CD4-positive, CD25-positive, alpha-beta regulatory T cell (primary cell): ENCODE data around the gene ZC3H8. TPM values are rescaled to one million over a fixed set of nuclear protein-coding genes. Genes with fewer than 3 reads are reported as not detected.
A peak's percentile ranks its signal among the peaks of the same experiment; 100 is the strongest.

Source experiments
- ATAC-seq, 2 donors: fragments of 150-1000 bp; cut with Tn5 transposase; one replicate each; pipeline ENCODE4 v1.10.0; 2021; ENCODE audit warnings: low read depth in 2 of 2, moderate number of reproducible peaks in 2 of 2, moderate library complexity in 1 of 2
- DNase-seq, 3 donors: peaks; one replicate each; pipeline versions ENCODE4 v3.0.0 to v3.0.0-alpha.2; 2012 to 2022; ENCODE audit warnings: mixed read lengths in 1 of 3
- H3K27ac ChIP-seq: one replicate; pipeline ENCODE4 v1.7.0; 2013; ENCODE audit warnings: mild to moderate bottlenecking, low read length; ENCODE audit not compliant: insufficient read depth, poor library complexity, severe bottlenecking
- H3K27me3 ChIP-seq: one replicate; pipeline ENCODE4 v1.7.0; 2013; ENCODE audit warnings: low read length; ENCODE audit not compliant: control insufficient read depth, insufficient read depth
- H3K36me3 ChIP-seq: one replicate; pipeline ENCODE4 v1.7.0; 2013; ENCODE audit warnings: mild to moderate bottlenecking, low read length, moderate library complexity; ENCODE audit not compliant: control insufficient read depth, insufficient read depth
- H3K4me1 ChIP-seq: 2 replicates; pipeline ENCODE4 v1.7.0; 2013; ENCODE audit warnings: mild to moderate bottlenecking, low read length; ENCODE audit not compliant: insufficient read depth, control insufficient read depth, poor library complexity, severe bottlenecking
- H3K4me3 ChIP-seq: one replicate; pipeline ENCODE4 v1.7.0; 2013; ENCODE audit warnings: low read depth, mild to moderate bottlenecking, low read length, moderate library complexity
- H3K9me3 ChIP-seq, 2 experiments: 1 replicate in 1 of 2; 2 replicates in 1 of 2; pipeline ENCODE4 v1.7.0; 2013; ENCODE audit warnings: low read length in 2 of 2, mild to moderate bottlenecking in 1 of 2, moderate library complexity in 1 of 2; ENCODE audit not compliant: control insufficient read depth in 2 of 2
- H3K27ac Mint-ChIP-seq, 3 donors: one replicate each; pipeline ENCODE4 v1.8.0; 2020 to 2022; ENCODE audit warnings: mild to moderate bottlenecking in 3 of 3, mixed read lengths in 3 of 3, moderate library complexity in 2 of 3
- H3K27me3 Mint-ChIP-seq: one replicate; pipeline ENCODE4 v1.8.0; 2022; ENCODE audit warnings: mild to moderate bottlenecking, mixed read lengths
- H3K36me3 Mint-ChIP-seq: one replicate; pipeline ENCODE4 v1.8.0; 2020; ENCODE audit warnings: mixed read lengths
- H3K4me1 Mint-ChIP-seq, 4 donors: one replicate each; pipeline ENCODE4 v1.8.0; 2020 to 2022; ENCODE audit warnings: mixed read lengths in 4 of 4, mild to moderate bottlenecking in 1 of 4
- H3K4me3 Mint-ChIP-seq, 4 donors: one replicate each; pipeline ENCODE4 v1.8.0; 2020 to 2022; ENCODE audit warnings: mild to moderate bottlenecking in 4 of 4, mixed read lengths in 4 of 4, moderate library complexity in 3 of 4
- H3K9me3 Mint-ChIP-seq, 7 donors: one replicate each; pipeline ENCODE4 v1.8.0; 2020 to 2022; ENCODE audit warnings: mixed read lengths in 7 of 7, mild to moderate bottlenecking in 3 of 7, moderate library complexity in 2 of 7
- polyA plus RNA-seq, 4 donors: library from polyadenylated mRNA; unstranded; fragments of 300-500 nt; fragmentation: Illumina TruSeq; gene quantifications; one replicate each; pipeline ENCODE4 v1.2.3, GENCODE V29; 2021
- total RNA-seq: library from RNA; stranded (reverse); gene quantifications from one replicate; pipeline ENCODE4 v1.2.3, GENCODE V29; 2022

The ZC3H8 gene
- total and polyA plus RNA-seq, 5 donors from 2014 or later, result 11.6 to 16.6 (median 15.0) TPM

- Histone ChIP-seq H3K27ac (no peak overlapping the region), H3K4me3 (no peak overlapping the region), H3K27me3 (no peaks in the 10 kb centered on the region), H3K36me3 (no peaks in the 10 kb centered on the region), H3K9me3 (peaks cover 14 to 18% of the 10 kb centered on the region in 2 experiments), H3K4me1 (no peaks in the 10 kb centered on the region)
- DNase-seq (peak in 2 of 3 donors; percentile 14 to 22), ATAC-seq (no peak)
- peaks cover 0 to 12% (median 7%) of the 10 kb centered on the region in 7 donors for H3K9me3 Mint-ChIP-seq
- no peak overlapping the region for H3K4me3 Mint-ChIP-seq
- H3K27me3 Mint-ChIP-seq, result no peaks in the 10 kb centered on the region
- no peak overlapping the region for H3K27ac Mint-ChIP-seq
- H3K36me3 Mint-ChIP-seq, result peaks cover 25% of the 10 kb centered on the region
- peaks cover 0 to 11% (median 6%) of the 10 kb centered on the region in 4 donors for H3K4me1 Mint-ChIP-seq
These were observed 50.4 kb downstream of the ZC3H8 start for GRCh38 chr2:112204411-112204810.

- ATAC-seq, result no peak
- Histone ChIP-seq H3K4me1 (no peaks in the 10 kb centered on the region), H3K9me3 (peaks cover 14 to 18% of the 10 kb centered on the region in 2 experiments), H3K36me3 (no peaks in the 10 kb centered on the region), H3K27me3 (no peaks in the 10 kb centered on the region), H3K4me3 (no peak overlapping the region), H3K27ac (no peak overlapping the region)
- Mint-ChIP-seq H3K27me3 (no peaks in the 10 kb centered on the region), H3K4me3 (no peak overlapping the region), H3K27ac (no peak overlapping the region), H3K4me1 (peaks cover 0 to 10% (median 3%) of the 10 kb centered on the region in 4 donors), H3K36me3 (peaks cover 22% of the 10 kb centered on the region), H3K9me3 (peaks cover 0 to 13% (median 7%) of the 10 kb centered on the region in 7 donors)
- DNase-seq, result no peak
These were observed 53.0 kb downstream of the ZC3H8 start for GRCh38 chr2:112201696-112202430.

- peaks cover 9 to 14% of the 10 kb centered on the region in 2 experiments for H3K9me3 ChIP-seq
- DNase-seq, result no peak
- Mint-ChIP-seq H3K27ac (peak overlapping the region in 1 of 3 donors; percentile 33), H3K4me1 (peaks cover 5 to 34% (median 10%) of the 10 kb centered on the region in 4 donors), H3K36me3 (peaks cover 34% of the 10 kb centered on the region), H3K27me3 (no peaks in the 10 kb centered on the region), H3K4me3 (no peak overlapping the region), H3K9me3 (peaks cover 0 to 7% (median 2%) of the 10 kb centered on the region in 7 donors)
- no peak overlapping the region for H3K27ac ChIP-seq
- H3K36me3 ChIP-seq, result no peaks in the 10 kb centered on the region
- H3K4me1 ChIP-seq, result peaks cover 3% of the 10 kb centered on the region
- ATAC-seq, result no peak
- no peak overlapping the region for H3K4me3 ChIP-seq
- H3K27me3 ChIP-seq, result no peaks in the 10 kb centered on the region
These were observed 55.7 kb downstream of the ZC3H8 start for GRCh38 chr2:112199188-112199587.

- Mint-ChIP-seq H3K4me1 (peaks cover 5 to 38% (median 11%) of the 10 kb centered on the region in 4 donors), H3K9me3 (peaks cover 0 to 4% (median 0%) of the 10 kb centered on the region in 7 donors), H3K27me3 (no peaks in the 10 kb centered on the region), H3K4me3 (no peak overlapping the region), H3K27ac (peak overlapping the region in 1 of 3 donors; percentile 33), H3K36me3 (peaks cover 35% of the 10 kb centered on the region)
- Histone ChIP-seq H3K36me3 (peaks cover under 1% of the 10 kb centered on the region), H3K4me1 (peaks cover 3% of the 10 kb centered on the region), H3K4me3 (no peak overlapping the region), H3K27me3 (no peaks in the 10 kb centered on the region), H3K9me3 (peaks cover 5 to 10% of the 10 kb centered on the region in 2 experiments), H3K27ac (no peak overlapping the region)
- ATAC-seq, result no peak
- no peak for DNase-seq
These were observed 56.1 kb downstream of the ZC3H8 start for GRCh38 chr2:112198780-112199179.

- H3K4me3 Mint-ChIP-seq, result peak overlapping the region in 1 of 4 donors; percentile 64
- H3K4me1 Mint-ChIP-seq, result peaks cover 5 to 41% (median 12%) of the 10 kb centered on the region in 4 donors
- peaks cover 38% of the 10 kb centered on the region for H3K36me3 Mint-ChIP-seq
- Histone ChIP-seq H3K4me3 (no peak overlapping the region), H3K4me1 (peaks cover 3% of the 10 kb centered on the region), H3K27me3 (no peaks in the 10 kb centered on the region), H3K27ac (no peak overlapping the region), H3K36me3 (peaks cover 3% of the 10 kb centered on the region), H3K9me3 (peaks cover 0 to 2% of the 10 kb centered on the region in 2 experiments)
- ATAC-seq (no peak), DNase-seq (no peak)
- no peak overlapping the region for H3K27ac Mint-ChIP-seq
- no peaks in the 10 kb centered on the region for H3K27me3 Mint-ChIP-seq
- peaks cover 0 to 2% (median 0%) of the 10 kb centered on the region in 7 donors for H3K9me3 Mint-ChIP-seq
These were observed 57.0 kb downstream of the ZC3H8 start for GRCh38 chr2:112197868-112198267.

- H3K27me3 ChIP-seq, result no peaks in the 10 kb centered on the region
- peaks cover 10% of the 10 kb centered on the region for H3K4me1 ChIP-seq
- peaks cover 6% of the 10 kb centered on the region for H3K36me3 ChIP-seq
- DNase-seq, result no peak
- H3K9me3 Mint-ChIP-seq, result peaks cover 0 to 2% (median 0%) of the 10 kb centered on the region in 7 donors
- no peak overlapping the region for H3K27ac ChIP-seq
- no peaks in the 10 kb centered on the region for H3K9me3 ChIP-seq
- H3K4me3 Mint-ChIP-seq, result no peak overlapping the region
- no peak for ATAC-seq
- peaks cover 35% of the 10 kb centered on the region for H3K36me3 Mint-ChIP-seq
- peaks cover 12 to 57% (median 22%) of the 10 kb centered on the region in 4 donors for H3K4me1 Mint-ChIP-seq
- H3K27me3 Mint-ChIP-seq, result no peaks in the 10 kb centered on the region
- H3K4me3 ChIP-seq, result no peak overlapping the region
- no peak overlapping the region for H3K27ac Mint-ChIP-seq
These were observed 58.9 kb downstream of the ZC3H8 start for GRCh38 chr2:112195950-112196349.

GRCh38 chr2:112195167-112195766 lies 59.6 kb downstream of the ZC3H8 start:
- H3K27ac Mint-ChIP-seq, result peak overlapping the region in 1 of 3 donors; percentile 80
- peaks cover 0 to 2% (median 0%) of the 10 kb centered on the region in 7 donors for H3K9me3 Mint-ChIP-seq

More at GRCh38 chr2:112195167-112195766, 59.6 kb downstream of the ZC3H8 start:
- ATAC-seq, result no peak
- Histone ChIP-seq H3K27me3 (no peaks in the 10 kb centered on the region), H3K9me3 (no peaks in the 10 kb centered on the region), H3K4me1 (peaks cover 16% of the 10 kb centered on the region), H3K36me3 (peaks cover 6% of the 10 kb centered on the region), H3K27ac (no peak overlapping the region), H3K4me3 (no peak overlapping the region)
- no peak for DNase-seq
- Mint-ChIP-seq H3K36me3 (peaks cover 38% of the 10 kb centered on the region), H3K27me3 (no peaks in the 10 kb centered on the region), H3K4me3 (no peak overlapping the region), H3K4me1 (peaks cover 17 to 60% (median 27%) of the 10 kb centered on the region in 4 donors)
